Measurements from ENCODE around the gene THAP10.
"Not testable (repeated sequence)": the region's sequence is repeated elsewhere in the genome, so short reads cannot be mapped to it uniquely, and the experiment has no call there.

DNA sequence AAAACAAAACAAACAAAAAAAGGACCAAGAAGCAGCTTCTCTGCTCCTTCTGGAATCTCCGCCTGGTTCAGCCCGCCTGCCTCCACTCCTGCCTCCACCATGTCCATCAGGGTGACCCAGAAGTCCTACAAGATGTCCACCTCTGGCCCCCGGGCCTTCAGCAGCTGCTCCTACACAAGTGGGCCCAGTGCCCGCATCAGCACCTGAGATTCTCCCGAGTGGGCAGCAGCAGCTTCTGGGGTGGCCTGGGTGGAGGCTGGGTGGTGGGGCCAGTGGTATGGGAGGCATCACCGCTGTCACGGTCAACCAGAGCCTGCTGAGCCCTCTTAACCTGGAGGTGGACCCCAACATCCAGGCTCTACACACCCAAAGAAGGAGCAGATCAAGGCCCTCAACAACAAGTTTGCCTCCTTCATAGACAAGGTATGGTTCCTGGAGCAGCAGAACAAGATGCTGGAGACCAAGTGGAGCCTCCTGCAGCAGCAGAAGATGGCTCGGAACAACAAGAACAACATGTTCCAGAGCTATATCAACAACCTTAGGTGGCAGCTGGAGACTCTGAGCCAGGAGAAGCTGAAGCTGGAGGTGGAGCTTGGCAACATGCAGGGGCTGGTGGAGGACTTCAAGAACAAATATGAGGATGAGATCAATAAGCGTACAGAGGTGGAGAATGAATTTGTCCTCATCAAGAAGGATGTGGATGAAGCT, 33.5 kb downstream of the THAP10 start:
- TF ChIP-seq CTCF (conservative IDR thresholded peaks at IDR 0.05); ZFX (IDR thresholded peaks at IDR 0.05): not testable (repeated sequence)
